Measurements from ENCODE around the gene GLRX.

DNA sequence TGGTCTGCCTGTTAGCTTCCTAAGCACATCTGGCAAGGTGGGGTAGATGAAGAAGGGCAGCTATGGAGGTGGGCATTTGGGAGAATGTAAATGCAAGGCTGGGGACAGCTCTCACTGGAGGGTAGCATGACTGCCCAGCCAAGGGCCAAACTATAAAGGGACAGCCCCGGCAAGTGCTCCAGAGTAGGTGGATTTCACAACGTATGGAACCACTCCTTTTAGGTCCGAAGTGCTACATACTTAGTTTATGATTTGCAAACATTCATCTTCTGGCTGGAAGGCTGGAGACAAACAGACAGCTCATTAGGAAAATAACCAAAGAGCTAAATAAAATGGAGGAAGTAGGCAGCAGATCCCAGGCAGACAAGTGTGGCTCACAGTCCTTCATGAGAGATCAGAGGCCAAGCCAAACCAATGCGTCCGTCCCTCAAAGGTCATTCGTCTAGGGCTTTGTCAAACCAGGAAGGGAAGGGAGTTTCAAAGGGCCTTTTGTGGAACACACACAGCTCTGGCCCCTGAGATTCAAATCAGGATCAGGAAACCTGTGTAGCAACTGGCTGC, 42.5 kb upstream of the GLRX start:
- TF ChIP-seq EZH2 (IDR thresholded peaks at IDR 0.05; ENCODE audit: low read length) = no peak
- TF ChIP-seq, protein P1, sequence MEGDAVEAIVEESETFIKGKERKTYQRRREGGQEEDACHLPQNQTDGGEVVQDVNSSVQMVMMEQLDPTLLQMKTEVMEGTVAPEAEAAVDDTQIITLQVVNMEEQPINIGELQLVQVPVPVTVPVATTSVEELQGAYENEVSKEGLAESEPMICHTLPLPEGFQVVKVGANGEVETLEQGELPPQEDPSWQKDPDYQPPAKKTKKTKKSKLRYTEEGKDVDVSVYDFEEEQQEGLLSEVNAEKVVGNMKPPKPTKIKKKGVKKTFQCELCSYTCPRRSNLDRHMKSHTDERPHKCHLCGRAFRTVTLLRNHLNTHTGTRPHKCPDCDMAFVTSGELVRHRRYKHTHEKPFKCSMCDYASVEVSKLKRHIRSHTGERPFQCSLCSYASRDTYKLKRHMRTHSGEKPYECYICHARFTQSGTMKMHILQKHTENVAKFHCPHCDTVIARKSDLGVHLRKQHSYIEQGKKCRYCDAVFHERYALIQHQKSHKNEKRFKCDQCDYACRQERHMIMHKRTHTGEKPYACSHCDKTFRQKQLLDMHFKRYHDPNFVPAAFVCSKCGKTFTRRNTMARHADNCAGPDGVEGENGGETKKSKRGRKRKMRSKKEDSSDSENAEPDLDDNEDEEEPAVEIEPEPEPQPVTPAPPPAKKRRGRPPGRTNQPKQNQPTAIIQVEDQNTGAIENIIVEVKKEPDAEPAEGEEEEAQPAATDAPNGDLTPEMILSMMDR (optimal IDR thresholded peaks at IDR 0.05 in 1 of 3, IDR thresholded peaks at IDR 0.05 in 1 of 3, conservative IDR thresholded peaks at IDR 0.05 in 1 of 3; ENCODE audit: extremely low read depth in 1 of 3, insufficient read depth in 2 of 3, low read length in 3 of 3) = no peak
